Caki2 (cell line): ENCODE results near the gene CCR4. TPM values are rescaled to one million over a fixed set of nuclear protein-coding genes. Genes with fewer than 3 reads are reported as not detected.
"Not testable (repeated sequence)": the region's sequence is repeated elsewhere in the genome, so short reads cannot be mapped to it uniquely, and the experiment has no call there.

ENCODE experiments used
- DNase-seq: peaks from one replicate; pipeline ENCODE4 v3.0.0-alpha.2; 2015; ENCODE audit warnings: low read depth
- in situ Hi-C: cut with HindIII; loops from 2 replicates; pipeline ENCODE4 v1.10.0; 2016; ENCODE audit warnings: low sequenced_read_pairs, low pct_unique_long_range_greater_than_20kb, mixed read lengths
- total RNA-seq: library from RNA; depleted of rRNA; stranded (reverse); fragments of >200 nt; shearing (Covaris generic); gene quantifications from 2 replicates; pipeline ENCODE4 v1.2.3, GENCODE V29; 2014; ENCODE audit warnings: low replicate concordance

CCR4 gene
- total RNA-seq, 1 experiment from 2014 or later = not detected

DNA sequence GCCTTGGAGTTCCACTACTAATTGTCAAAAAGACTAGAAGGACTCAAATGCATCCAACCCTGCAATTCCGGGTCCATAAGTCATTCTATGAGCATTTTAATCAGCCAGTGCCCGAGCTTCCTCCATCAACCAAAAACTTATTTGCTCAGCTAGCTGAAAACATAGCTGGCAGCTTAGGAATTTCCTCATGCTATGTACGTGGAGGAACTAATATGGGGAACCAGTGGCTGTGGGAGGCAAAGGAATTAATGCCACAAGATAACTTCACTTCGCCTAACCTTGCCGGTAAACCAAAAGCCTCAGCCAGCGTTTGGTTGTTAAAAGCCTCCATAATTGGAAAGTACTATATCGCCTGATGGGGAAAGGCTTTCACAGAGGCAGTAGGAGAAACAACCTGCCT, 19.8 kb downstream of the CCR4 start:
- in situ Hi-C loops, DNase-seq: not testable (repeated sequence)

- in situ Hi-C loops = no loop called here
These were observed 21.2 kb downstream of the CCR4 start for GRCh38 chr3:32972482-32973146.

DNA sequence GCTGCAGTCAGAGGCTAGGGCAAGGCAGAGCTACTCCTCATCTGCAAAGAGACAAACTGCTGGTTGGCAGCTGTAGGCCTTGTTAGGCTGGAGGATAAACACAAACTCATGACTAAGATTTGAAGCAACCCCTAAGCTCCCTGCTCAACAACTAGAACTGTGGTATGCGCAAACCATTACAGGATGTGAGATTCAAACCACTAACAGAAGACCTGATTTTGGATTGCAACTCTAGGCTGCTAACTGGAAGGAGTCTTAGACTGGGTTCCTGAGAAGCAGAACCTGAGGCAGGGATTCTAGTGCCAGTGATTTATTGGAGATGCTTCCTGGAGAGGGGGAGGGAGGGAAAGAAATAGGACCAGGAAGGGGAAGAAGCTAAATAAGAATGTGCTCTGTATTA, 22.5 kb downstream of the CCR4 start:
- in situ Hi-C loops = no loop called here
- DNase-seq = no peak

More at GRCh38 chr3:32972482-32973146, 21.2 kb downstream of the CCR4 start:
- DNase-seq = no peak

- in situ Hi-C loops = no loop called here
- DNase-seq = no peak
These were observed 24.6 kb downstream of the CCR4 start for GRCh38 chr3:32975891-32976595.

DNA sequence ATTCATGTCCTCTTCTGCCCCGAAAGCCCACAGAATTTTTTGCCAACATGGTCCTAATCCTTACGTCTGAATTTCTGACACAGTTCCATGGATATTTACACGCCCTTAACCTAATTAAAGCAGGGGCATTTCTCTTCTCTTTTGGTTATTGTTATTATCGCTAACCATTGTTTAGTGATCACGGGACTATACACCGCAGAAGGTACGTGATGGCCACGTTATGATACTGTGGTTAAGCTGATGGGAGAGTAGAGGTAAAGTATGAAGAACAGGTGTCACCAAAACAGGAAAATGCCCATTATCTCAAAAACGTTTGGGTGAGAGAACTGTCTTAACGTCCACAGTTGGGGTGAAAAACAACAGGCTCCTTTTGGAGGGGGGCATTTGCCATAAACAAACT, 26.4 kb downstream of the CCR4 start:
- DNase-seq = no peak
- in situ Hi-C loops = no loop called here

DNA sequence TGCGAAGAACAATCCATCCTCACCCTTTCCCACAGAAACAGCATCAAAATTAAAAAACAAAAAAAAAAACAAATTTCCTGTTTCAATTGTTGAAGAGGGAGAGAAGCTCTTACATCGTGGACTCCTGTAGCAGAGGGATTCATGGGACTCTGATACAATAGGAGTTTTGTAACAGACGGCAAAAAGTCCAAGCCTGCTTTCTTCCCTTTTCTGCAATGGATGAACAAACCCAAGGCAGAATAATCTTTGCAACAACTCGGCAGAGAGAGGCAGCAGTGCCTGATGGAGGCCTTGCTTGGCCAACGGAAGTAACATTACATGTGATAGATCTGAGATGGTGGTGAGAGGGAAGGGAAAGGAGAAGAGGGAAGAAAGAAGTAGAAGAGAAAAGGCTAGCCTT, 26.9 kb downstream of the CCR4 start:
- DNase-seq = no peak
- in situ Hi-C loops = no loop called here

DNA sequence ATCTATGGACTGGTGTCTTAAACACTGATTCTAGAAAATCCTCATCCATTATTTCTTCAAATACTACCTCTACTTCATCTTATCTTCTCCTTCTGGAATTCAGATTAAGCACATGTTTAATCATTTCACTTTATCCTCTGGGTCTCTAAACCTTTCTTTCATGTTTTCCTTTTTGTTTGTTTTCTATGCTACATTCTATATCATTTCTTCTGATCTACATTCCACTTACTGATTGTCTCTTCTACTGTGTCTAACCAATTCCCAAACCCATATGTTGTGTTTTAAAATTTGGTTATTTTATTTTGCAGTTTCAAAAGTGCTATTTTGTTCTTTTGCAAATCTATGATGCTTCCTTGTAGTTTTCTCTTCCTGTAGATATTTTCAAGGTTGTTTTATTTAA, 31.7 kb downstream of the CCR4 start:
- no peak for DNase-seq
- in situ Hi-C loops = no loop called here

DNA sequence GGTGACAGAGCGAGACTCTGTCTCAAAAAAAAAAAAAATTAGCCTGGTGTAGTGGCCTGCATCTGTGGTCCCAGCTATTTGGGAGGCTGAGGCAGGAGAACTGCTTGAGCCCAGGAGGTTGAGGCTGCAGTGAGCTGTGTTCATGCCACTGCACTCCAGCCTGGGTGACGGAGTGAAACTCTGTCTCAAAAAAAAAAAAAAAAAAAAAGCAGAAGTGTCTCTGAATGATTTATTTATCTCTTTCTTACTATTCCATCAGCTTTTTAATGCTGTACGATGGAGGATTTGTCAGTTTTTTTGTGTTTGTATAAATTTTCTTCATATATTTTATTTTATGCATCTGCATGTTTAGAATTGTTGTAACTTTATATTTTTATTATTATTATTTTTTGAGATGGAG, 33.5 kb downstream of the CCR4 start:
- DNase-seq, in situ Hi-C loops: not testable (repeated sequence)

- no peak for DNase-seq
- in situ Hi-C loops = no loop called here
These were observed 37.7 kb downstream of the CCR4 start for GRCh38 chr3:32989171-32989570.

DNA sequence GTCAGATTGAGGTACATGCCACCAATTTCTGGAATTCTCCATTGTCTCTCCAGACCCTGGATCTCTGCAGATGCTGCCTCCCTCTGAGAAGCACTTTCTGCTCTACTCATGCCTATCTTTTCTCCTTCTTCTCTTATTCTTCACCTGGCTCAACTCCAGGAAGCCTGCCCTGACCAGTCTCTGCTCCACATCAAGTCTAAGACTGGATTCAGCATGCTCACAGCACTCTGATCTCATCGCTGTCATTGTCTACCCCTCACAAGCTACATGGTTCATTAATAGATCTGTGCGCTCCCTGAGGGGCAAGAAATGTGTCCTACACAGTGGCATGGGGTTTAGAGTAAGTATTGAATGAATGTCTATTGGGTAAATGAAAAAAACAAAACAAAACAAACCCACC, 38.7 kb downstream of the CCR4 start:
- no peak for DNase-seq
- in situ Hi-C loops = no loop called here

GRCh38 chr3:32991781-32992180, 40.3 kb downstream of the CCR4 start:
- in situ Hi-C loops = no loop called here
- no peak for DNase-seq

DNA sequence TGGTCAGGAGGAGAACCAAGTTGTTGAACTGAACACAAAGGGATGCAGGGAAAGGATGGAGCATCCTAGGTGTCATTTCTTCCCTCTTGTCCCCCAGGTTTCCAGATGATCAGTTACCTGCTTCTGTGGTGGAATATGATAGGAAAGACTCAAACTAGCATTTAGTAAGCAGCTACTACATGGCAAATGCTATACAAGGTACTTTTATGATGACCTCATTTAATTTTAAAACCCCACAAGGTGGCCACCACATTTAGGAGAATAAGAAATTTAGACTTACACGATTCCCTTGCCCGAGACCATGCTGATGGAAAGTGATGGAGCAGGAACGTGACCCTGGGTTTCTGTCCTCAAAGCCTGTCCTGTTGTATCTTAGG, 40.9 kb downstream of the CCR4 start:
- in situ Hi-C loops = no loop called here
- no peak for DNase-seq

DNA sequence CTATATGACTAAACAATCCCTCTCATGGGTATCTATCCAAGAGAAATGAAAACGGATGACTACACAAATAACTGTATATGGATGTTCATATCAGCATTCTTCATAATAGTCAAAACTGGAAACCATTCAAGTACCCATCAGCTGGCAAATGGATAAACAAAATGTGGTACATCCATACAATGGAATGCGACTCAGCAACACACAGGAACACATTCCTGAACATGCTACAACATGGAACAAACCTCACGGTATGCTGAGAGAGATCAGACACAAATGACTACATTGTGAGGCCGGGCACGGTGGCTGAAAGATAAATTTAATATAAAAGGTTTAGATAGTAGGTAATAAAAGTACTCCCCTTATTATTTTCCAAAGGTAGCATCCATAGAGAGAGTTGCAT, 42.6 kb downstream of the CCR4 start:
- in situ Hi-C loops = no loop called here
- no peak for DNase-seq

DNA sequence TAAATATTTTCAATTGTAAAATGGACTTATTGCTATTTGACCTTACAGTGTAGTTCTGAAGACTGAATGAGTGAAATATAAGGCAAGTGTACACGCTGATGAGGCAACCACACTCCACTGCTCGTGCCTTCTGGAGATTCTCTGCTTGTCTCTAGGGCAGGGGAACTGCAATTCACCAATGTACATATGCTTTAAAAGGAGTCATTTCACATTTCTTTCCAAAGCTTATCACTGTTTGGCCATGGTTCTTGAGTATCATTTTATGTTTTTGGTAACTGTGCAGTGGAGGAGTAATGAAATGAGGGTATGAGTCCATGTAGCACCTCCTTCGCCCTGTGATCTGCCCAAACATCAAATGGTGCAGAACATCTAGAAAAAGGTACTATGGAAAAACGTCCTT, 43.7 kb downstream of the CCR4 start:
- DNase-seq = no peak
- in situ Hi-C loops = no loop called here

- in situ Hi-C loops = no loop called here
- no peak for DNase-seq
These were observed 44.8 kb downstream of the CCR4 start for GRCh38 chr3:32996048-32996754.

GRCh38 chr3:32996755-32997091, 45.3 kb downstream of the CCR4 start:
- DNase-seq = no peak
- in situ Hi-C loops = no loop called here

DNA sequence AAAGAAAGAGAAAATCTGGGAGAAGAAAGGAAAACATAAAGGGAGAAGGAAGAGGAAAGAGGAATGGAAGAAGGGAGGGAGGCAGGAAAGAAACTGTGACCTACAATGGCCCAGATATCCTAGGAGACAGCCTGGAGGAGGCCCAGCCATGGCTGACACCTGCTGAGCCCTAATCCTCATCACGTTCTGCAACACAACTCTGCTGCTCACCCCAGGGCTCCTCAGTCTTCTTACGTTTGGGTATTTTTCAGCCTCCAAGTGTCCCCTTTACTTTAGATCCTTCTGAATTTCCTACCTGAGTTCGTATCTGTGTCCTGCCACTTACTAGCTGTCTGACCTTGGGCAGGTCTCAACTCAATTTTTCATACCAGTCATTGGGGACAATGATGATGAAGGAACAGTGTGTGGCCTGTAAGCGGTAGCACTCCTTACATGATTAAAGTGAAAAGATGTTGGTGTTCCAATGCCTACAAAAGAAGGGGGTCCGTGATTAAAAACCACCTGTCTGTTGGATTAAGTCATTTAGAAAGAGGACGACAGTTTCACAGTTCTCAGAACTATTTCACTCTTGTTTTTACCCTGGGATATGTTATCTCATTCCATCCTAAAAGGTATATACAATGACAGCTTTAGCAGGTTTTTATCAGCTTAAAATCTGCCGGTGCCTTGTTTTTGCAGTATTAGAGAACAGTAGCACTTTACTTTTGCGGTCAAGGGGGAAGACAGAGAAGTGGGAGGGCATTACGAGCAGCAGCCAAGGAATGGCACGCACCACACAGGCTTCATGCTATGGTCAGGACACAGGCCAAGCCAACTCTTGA, 47.4 kb downstream of the CCR4 start:
- no peak for DNase-seq
- in situ Hi-C loops = no loop called here

DNA sequence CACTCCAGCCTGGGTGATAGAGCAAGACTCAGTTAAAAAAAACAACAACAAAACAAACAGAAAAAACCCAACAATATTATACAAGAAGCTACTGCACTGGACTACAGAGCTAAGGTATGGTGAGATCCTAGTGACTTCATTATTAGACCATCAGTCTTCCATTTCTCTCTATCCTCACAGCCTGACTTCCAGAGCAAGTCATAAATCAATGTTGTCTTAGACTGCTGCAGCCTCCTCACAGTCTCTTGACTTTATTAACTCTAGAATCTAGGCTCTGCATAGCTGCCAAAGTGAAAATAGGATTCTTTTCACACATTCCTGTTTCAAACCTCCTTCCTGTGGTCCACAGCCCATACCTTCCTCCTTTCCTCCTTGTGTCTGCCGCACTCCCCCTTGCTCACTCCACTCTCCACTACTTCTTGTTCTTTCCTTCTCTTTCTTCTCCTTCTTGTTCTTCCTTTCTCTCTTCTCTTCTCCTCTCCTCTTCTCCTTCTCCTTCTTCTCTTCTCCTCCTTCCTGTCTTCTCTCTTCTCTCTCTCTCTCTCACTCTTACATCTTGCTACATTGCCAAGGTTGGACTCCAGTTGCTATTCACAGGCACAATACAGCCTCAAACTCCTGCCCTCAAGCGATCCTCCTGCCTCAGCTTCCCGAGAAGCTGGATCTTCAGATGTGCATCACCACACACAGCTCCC, 49.4 kb downstream of the CCR4 start:
- in situ Hi-C loops = no loop called here
- DNase-seq = no peak
